ENCODE data around the gene DCP2. TPM values are rescaled to one million over a fixed set of nuclear protein-coding genes. Genes with fewer than 3 reads are reported as not detected.

The DCP2 gene
- total RNA-seq, 1 donor from 2014 or later, result 58.2 TPM

DNA sequence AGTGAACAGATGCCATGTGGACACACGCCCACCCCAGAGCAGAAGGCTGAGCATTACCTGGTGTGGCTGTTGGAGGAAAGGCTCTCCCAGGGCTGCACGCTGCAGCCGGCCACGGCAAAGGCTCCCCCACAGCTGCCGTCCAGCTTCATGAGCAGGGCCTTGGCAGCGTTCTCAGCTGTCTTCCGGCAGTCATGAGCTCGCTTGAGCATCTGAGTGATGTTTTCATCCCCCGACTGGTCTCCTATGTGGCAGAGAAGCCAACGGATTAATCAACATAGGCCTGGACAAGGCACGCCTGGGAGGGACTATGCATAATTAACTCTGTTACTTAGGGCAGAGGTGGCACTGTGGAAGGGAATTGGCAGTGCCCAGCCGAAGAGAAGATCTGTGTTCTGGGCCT lies 87.3 kb downstream of the DCP2 start:
- peaks cover 0 to 22% of the 10 kb centered on the region in 2 donors for H3K36me3 ChIP-seq
- H3K27me3 ChIP-seq, result no peaks in the 10 kb centered on the region
- H3K9me3 ChIP-seq, result no peaks in the 10 kb centered on the region
- TF ChIP-seq, protein P1, sequence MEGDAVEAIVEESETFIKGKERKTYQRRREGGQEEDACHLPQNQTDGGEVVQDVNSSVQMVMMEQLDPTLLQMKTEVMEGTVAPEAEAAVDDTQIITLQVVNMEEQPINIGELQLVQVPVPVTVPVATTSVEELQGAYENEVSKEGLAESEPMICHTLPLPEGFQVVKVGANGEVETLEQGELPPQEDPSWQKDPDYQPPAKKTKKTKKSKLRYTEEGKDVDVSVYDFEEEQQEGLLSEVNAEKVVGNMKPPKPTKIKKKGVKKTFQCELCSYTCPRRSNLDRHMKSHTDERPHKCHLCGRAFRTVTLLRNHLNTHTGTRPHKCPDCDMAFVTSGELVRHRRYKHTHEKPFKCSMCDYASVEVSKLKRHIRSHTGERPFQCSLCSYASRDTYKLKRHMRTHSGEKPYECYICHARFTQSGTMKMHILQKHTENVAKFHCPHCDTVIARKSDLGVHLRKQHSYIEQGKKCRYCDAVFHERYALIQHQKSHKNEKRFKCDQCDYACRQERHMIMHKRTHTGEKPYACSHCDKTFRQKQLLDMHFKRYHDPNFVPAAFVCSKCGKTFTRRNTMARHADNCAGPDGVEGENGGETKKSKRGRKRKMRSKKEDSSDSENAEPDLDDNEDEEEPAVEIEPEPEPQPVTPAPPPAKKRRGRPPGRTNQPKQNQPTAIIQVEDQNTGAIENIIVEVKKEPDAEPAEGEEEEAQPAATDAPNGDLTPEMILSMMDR (IDR thresholded peaks at IDR 0.05), result no peak
- no peak for TF ChIP-seq POLR2A (IDR thresholded peaks at IDR 0.05)
- no peak for TF ChIP-seq POLR2AphosphoS5 (IDR thresholded peaks at IDR 0.05; ENCODE audit: insufficient read depth in 1 of 2, low read depth in 1 of 2)
- H3K4me3 ChIP-seq, result no peak overlapping the region
- DNase-seq (ENCODE audit: extremely low spot score in 2 of 2), result peak in 1 of 2 donors; percentile 70
- peaks cover 5% of the 10 kb centered on the region for H3K4me1 ChIP-seq
- H3K27ac ChIP-seq, result no peak overlapping the region
- intact Hi-C loops (cut with DNase I), result no loop called here

DNA sequence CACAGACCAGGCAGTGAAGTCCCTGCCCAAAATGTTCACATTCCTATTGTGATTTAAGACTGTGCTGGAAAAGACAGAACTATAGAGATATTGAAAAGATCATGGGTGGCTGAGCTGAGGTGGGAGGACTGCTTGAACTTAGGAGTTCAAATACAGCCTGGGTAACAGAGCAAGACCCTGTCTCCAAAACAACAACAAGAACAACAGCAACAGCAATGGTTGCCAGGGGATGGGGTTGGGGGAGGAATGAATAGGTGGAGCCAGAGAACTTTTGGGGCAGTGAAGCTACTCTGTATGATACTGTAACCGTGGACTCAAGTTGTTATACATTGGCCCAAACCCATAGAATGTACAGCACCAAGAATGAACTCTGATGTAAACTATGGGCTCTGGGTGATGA lies 88.2 kb downstream of the DCP2 start:
- peaks cover 0 to 22% of the 10 kb centered on the region in 2 donors for H3K36me3 ChIP-seq
- no peaks in the 10 kb centered on the region for H3K9me3 ChIP-seq
- intact Hi-C loops (cut with DNase I), result no loop called here
- TF ChIP-seq POLR2A (IDR thresholded peaks at IDR 0.05) (no peak), POLR2AphosphoS5 (IDR thresholded peaks at IDR 0.05; ENCODE audit: insufficient read depth in 1 of 2, low read depth in 1 of 2) (no peak)
- TF ChIP-seq, protein P1 (IDR thresholded peaks at IDR 0.05), result no peak
- H3K27me3 ChIP-seq, result no peaks in the 10 kb centered on the region
- H3K27ac ChIP-seq, result no peak overlapping the region
- H3K4me3 ChIP-seq, result no peak overlapping the region
- DNase-seq (ENCODE audit: extremely low spot score in 2 of 2), result no peak
- peaks cover under 1% of the 10 kb centered on the region for H3K4me1 ChIP-seq

DNA sequence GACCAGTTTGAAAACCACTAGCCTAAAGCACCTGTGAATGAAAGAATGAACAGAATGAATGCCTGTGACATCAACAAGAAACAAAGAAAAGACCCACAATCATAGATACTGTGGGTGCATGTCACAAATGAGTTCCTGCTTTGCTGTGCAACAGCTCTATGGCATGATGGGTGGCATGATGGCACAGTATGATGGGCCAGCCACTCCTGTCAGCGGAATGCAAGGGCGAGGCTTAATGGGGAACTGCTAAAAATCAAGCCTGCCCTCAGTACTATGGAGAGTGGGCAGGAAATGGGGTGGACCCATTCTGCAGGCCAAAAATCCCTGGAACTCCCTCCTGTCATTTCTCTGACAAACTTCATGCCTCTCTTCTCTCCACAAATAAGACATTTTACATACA lies 89.0 kb downstream of the DCP2 start:
- intact Hi-C loops (cut with DNase I), result no loop called here
- Histone ChIP-seq H3K9me3 (no peaks in the 10 kb centered on the region), H3K4me3 (no peak overlapping the region), H3K4me1 (no peaks in the 10 kb centered on the region), H3K36me3 (peaks cover 0 to 22% of the 10 kb centered on the region in 2 donors), H3K27ac (no peak overlapping the region), H3K27me3 (no peaks in the 10 kb centered on the region)
- no peak for DNase-seq (ENCODE audit: extremely low spot score in 2 of 2)
- no peak for TF ChIP-seq POLR2AphosphoS5 (IDR thresholded peaks at IDR 0.05; ENCODE audit: insufficient read depth in 1 of 2, low read depth in 1 of 2)
- TF ChIP-seq POLR2A (IDR thresholded peaks at IDR 0.05), result no peak
- TF ChIP-seq, protein P1 (IDR thresholded peaks at IDR 0.05), result no peak

DNA sequence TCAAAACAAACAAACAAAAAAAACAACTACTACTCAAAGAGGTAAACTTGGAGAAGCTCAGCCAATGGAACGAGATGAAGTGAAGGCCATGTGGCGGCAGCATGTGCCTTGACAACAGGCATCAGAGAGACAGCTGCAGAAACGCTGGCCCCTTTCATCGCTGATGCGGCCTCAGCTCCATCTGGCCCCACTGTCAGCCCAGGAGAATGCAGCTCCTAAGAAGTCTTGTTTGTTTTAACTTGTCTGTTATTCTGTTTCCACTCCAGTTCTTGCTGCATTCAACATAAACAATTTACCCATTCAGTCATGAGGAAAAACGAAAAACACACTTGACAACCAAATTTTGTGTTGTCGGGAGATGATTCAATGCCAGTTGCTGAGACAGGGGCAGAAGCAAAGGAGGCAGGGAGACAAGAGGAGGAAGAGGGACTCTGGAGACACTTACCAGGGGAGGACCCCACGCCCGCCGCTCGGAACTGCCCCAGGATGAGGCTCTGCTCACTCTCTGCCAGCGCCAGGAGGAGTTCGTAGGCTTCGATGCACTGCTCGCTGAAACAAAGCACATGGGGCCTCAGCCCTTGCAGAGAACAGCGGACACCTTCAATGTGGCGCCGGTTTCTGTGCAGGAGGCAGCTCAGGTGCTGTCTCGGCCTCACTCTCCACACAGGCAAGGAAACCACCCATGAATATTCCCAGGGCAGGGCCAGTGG lies 91.2 kb downstream of the DCP2 start:
- Histone ChIP-seq H3K4me1 (no peaks in the 10 kb centered on the region), H3K36me3 (peaks cover 0 to 13% of the 10 kb centered on the region in 2 donors), H3K9me3 (no peaks in the 10 kb centered on the region), H3K4me3 (no peak overlapping the region), H3K27me3 (no peaks in the 10 kb centered on the region), H3K27ac (no peak overlapping the region)
- no peak for DNase-seq (ENCODE audit: extremely low spot score in 2 of 2)
- TF ChIP-seq, protein P1 (IDR thresholded peaks at IDR 0.05), result no peak
- TF ChIP-seq POLR2A (IDR thresholded peaks at IDR 0.05) (no peak), POLR2AphosphoS5 (IDR thresholded peaks at IDR 0.05; ENCODE audit: insufficient read depth in 1 of 2, low read depth in 1 of 2) (no peak)
- intact Hi-C loops (cut with DNase I), result no loop called here

DNA sequence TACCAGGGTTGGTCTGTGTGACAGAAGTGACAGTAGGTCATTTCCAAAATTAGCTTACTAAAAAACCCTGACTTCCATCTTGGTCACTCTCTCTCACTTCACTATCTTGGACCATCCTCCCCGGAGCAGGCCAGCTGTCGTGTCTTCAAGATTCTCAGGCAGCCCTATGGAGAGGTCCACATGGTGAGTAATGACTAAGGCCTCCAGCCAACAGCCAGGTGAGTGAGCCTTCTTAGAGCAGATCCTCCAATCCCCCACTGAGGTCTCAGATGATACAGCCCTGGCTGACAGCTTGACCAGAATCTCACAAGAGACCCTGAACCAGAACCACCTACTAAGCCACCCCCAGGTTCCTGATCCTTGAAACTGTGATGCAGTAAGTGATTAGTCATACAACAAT lies 92.0 kb downstream of the DCP2 start:
- H3K36me3 ChIP-seq, result peaks cover 0 to 5% of the 10 kb centered on the region in 2 donors
- H3K4me1 ChIP-seq, result no peaks in the 10 kb centered on the region
- no peak overlapping the region for H3K27ac ChIP-seq
- H3K27me3 ChIP-seq, result no peaks in the 10 kb centered on the region
- no peak overlapping the region for H3K4me3 ChIP-seq
- intact Hi-C loops (cut with DNase I), result no loop called here
- no peaks in the 10 kb centered on the region for H3K9me3 ChIP-seq
- TF ChIP-seq, protein P1 (IDR thresholded peaks at IDR 0.05), result no peak
- no peak for TF ChIP-seq POLR2AphosphoS5 (IDR thresholded peaks at IDR 0.05; ENCODE audit: insufficient read depth in 1 of 2, low read depth in 1 of 2)
- DNase-seq (ENCODE audit: extremely low spot score in 2 of 2), result no peak

Data from vagina (tissue), 2 donors.